HepG2 (cell line): ENCODE results near the gene PNMA8C.

Experiments
- BCLAF1 ChIP-seq: fragments of 450-650 bp; IDR thresholded peaks from 2 replicates; pipeline ENCODE4 v1.6.1; 2017; ENCODE audit warnings: mild to moderate bottlenecking
- BRF2 ChIP-seq: sonication (generic); formaldehyde crosslinking; IDR thresholded peaks from 2 replicates; pipeline ENCODE4 v1.8.1; 2022; ENCODE audit warnings: mild to moderate bottlenecking, missing genetic modification reagents
- CBFB ChIP-seq: sonication (generic); formaldehyde crosslinking; IDR thresholded peaks from 2 replicates; pipeline ENCODE4 v1.4.0; 2020; ENCODE audit warnings: missing genetic modification reagents
- CBX2 ChIP-seq, 2 experiments: fragments of 200-600 bp in 1 of 2; sonication (generic); formaldehyde crosslinking in 1 of 2; IDR thresholded peaks; 2 replicates each; pipeline versions ENCODE4 v1.7.0 to v1.8.1; 2018 to 2022; ENCODE audit warnings: low read depth in 2 of 2, low read length in 1 of 2, mild to moderate bottlenecking in 1 of 2, missing genetic modification reagents in 1 of 2
- HHEX ChIP-seq: IDR thresholded peaks from 2 replicates; pipeline ENCODE4 v1.6.1; 2016; ENCODE audit warnings: control low read depth
- KAT8 ChIP-seq: IDR thresholded peaks from 2 replicates; pipeline ENCODE4 v1.6.1; 2016; ENCODE audit warnings: missing genetic modification reagents, missing compliant biosample characterization
- NR1H2 ChIP-seq: sonication (generic); formaldehyde crosslinking; IDR thresholded peaks from 2 replicates; pipeline ENCODE4 v1.8.1; 2022; ENCODE audit warnings: low read depth, missing genetic modification reagents, borderline replicate concordance
- RBFOX2 ChIP-seq: fragments of 200-400 bp; formaldehyde crosslinking; IDR thresholded peaks from 2 replicates; pipeline ENCODE4 v1.6.1; 2017; ENCODE audit warnings: low read depth, mild to moderate bottlenecking, low read length
- ZNF431 ChIP-seq: sonication (generic); formaldehyde crosslinking; IDR thresholded peaks from 2 replicates; pipeline ENCODE4 v1.9.0; 2022; ENCODE audit warnings: missing genetic modification reagents, low read depth, mild to moderate bottlenecking, borderline replicate concordance
- TF ChIP-seq, protein P1 (sequence below): sonication (generic); formaldehyde crosslinking; IDR thresholded peaks from 2 replicates; pipeline ENCODE4 v1.5.0; 2020; ENCODE audit warnings: mild to moderate bottlenecking, missing genetic modification reagents, moderate library complexity

- TF ChIP-seq HHEX (no peak), CBX2 (IDR thresholded peaks at IDR 0.05; ENCODE audit: low read depth, low read length) (no peak), CBX2 (CRISPR knock-in tag; IDR thresholded peaks at IDR 0.05; ENCODE audit: low read depth) (no peak), ZNF431 (CRISPR knock-in tag) (no peak), NR1H2 (no peak), BCLAF1 (no peak), CBFB (CRISPR knock-in tag) (no peak), KAT8 (no peak), RBFOX2 (no peak), BRF2 (CRISPR knock-in tag) (no peak)
- TF ChIP-seq, protein P1, sequence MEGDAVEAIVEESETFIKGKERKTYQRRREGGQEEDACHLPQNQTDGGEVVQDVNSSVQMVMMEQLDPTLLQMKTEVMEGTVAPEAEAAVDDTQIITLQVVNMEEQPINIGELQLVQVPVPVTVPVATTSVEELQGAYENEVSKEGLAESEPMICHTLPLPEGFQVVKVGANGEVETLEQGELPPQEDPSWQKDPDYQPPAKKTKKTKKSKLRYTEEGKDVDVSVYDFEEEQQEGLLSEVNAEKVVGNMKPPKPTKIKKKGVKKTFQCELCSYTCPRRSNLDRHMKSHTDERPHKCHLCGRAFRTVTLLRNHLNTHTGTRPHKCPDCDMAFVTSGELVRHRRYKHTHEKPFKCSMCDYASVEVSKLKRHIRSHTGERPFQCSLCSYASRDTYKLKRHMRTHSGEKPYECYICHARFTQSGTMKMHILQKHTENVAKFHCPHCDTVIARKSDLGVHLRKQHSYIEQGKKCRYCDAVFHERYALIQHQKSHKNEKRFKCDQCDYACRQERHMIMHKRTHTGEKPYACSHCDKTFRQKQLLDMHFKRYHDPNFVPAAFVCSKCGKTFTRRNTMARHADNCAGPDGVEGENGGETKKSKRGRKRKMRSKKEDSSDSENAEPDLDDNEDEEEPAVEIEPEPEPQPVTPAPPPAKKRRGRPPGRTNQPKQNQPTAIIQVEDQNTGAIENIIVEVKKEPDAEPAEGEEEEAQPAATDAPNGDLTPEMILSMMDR (CRISPR knock-in tag), result no peak
These were observed 20.5 kb upstream of the PNMA8C start for GRCh38 chr19:46449228-46449627.
